HepG2 (cell line): ENCODE measurements around the gene OSBPL2. TPM values are rescaled to one million over a fixed set of nuclear protein-coding genes. Genes with fewer than 3 reads are reported as not detected.

Source experiments
- AHR ChIP-seq: IDR thresholded peaks from 2 replicates; pipeline ENCODE4 v1.6.1; 2018; ENCODE audit warnings: missing genetic modification reagents, missing compliant biosample characterization
- ARID4A ChIP-seq: sonication (generic); formaldehyde crosslinking; IDR thresholded peaks from 2 replicates; pipeline ENCODE4 v1.5.0; 2020; ENCODE audit warnings: mild to moderate bottlenecking, missing genetic modification reagents, borderline replicate concordance
- CEBPB ChIP-seq: IDR thresholded peaks from 2 replicates; pipeline ENCODE4 v1.6.1; 2011; ENCODE audit warnings: low read depth, low read length, improper control_type of control experiment, borderline replicate concordance
- CENPX ChIP-seq: sonication (generic); formaldehyde crosslinking; IDR thresholded peaks from 2 replicates; pipeline ENCODE4 v1.9.0; 2021; ENCODE audit warnings: mild to moderate bottlenecking, missing genetic modification reagents, moderate library complexity
- GFI1 ChIP-seq: sonication (generic); formaldehyde crosslinking; IDR thresholded peaks from 2 replicates; pipeline ENCODE4 v1.5.0; 2020; ENCODE audit warnings: missing genetic modification reagents, mild to moderate bottlenecking, borderline replicate concordance
- HDAC6 ChIP-seq: fragments of 200-600 bp; sonication (generic); IDR thresholded peaks from 2 replicates; pipeline ENCODE4 v1.7.0; 2017; ENCODE audit warnings: mild to moderate bottlenecking, antibody characterized with exemption, low read length, low read depth
- ISL2 ChIP-seq: sonication (generic); formaldehyde crosslinking; IDR thresholded peaks from 2 replicates; pipeline ENCODE4 v1.5.0; 2020; ENCODE audit warnings: missing genetic modification reagents
- JARID2 ChIP-seq: sonication (generic); formaldehyde crosslinking; IDR thresholded peaks from 2 replicates; pipeline ENCODE4 v1.8.1; 2023; ENCODE audit warnings: missing genetic modification reagents, inconsistent platforms; ENCODE audit not compliant: insufficient replicate concordance
- NR2F2 ChIP-seq: IDR thresholded peaks from 2 replicates; pipeline ENCODE4 v1.6.1; 2012; ENCODE audit warnings: low read depth, inconsistent platforms, borderline replicate concordance
- PHF20 ChIP-seq: sonication (generic); formaldehyde crosslinking; IDR thresholded peaks from 2 replicates; pipeline ENCODE4 v1.5.0; 2020; ENCODE audit warnings: mild to moderate bottlenecking, missing genetic modification reagents
- SPEN ChIP-seq: sonication (generic); formaldehyde crosslinking; IDR thresholded peaks from 2 replicates; pipeline ENCODE4 v1.5.1; 2020; ENCODE audit warnings: low read depth, mild to moderate bottlenecking, missing genetic modification reagents
- TERF1 ChIP-seq: sonication (generic); formaldehyde crosslinking; IDR thresholded peaks from 2 replicates; pipeline ENCODE4 v1.8.0; 2022; ENCODE audit warnings: mild to moderate bottlenecking, missing genetic modification reagents, moderate library complexity
- ZBTB7B ChIP-seq: sonication (generic); formaldehyde crosslinking; IDR thresholded peaks from 2 replicates; pipeline ENCODE4 v1.4.0; 2020; ENCODE audit warnings: missing genetic modification reagents
- ZFYVE20 ChIP-seq: sonication (generic); formaldehyde crosslinking; IDR thresholded peaks from 2 replicates; pipeline ENCODE4 v1.8.0; 2023; ENCODE audit warnings: low read depth, mild to moderate bottlenecking, moderate library complexity, missing genetic modification reagents, borderline replicate concordance
- ZNF333 ChIP-seq: sonication (generic); formaldehyde crosslinking; IDR thresholded peaks from 2 replicates; pipeline ENCODE4 v1.4.0; 2020; ENCODE audit warnings: mild to moderate bottlenecking, missing genetic modification reagents, borderline replicate concordance
- ZNF558 ChIP-seq: sonication (generic); formaldehyde crosslinking; IDR thresholded peaks from 2 replicates; pipeline ENCODE4 v1.9.0; 2022; ENCODE audit warnings: mild to moderate bottlenecking, missing genetic modification reagents, borderline replicate concordance
- ZNF7 ChIP-seq: IDR thresholded peaks from 2 replicates; pipeline ENCODE4 v1.6.1; 2016; ENCODE audit warnings: missing biosample characterization, missing genetic modification reagents
- polyA plus RNA-seq, 8 experiments: library from polyadenylated mRNA; depleted of rRNA in 3 of 8; stranded (reverse) in 7 of 8; unstranded in 1 of 8; fragments of >200 nt; fragmentation: Illumina TruSeq in 4 of 8; extraction: Trizol in 4 of 8; gene quantifications; 2 replicates each; pipeline versions ENCODE4 v1.2.1 to v1.2.3, GENCODE V29; 2011 to 2016; ENCODE audit warnings: low read depth in 4 of 8, missing spikeins in 1 of 8, mixed read lengths in 1 of 8; ENCODE audit not compliant: insufficient read depth in 1 of 8
- total RNA-seq, 5 experiments: library from RNA; depleted of rRNA; stranded (reverse); fragments of >200 nt; fragmentation: Illumina TruSeq; extraction: Trizol; gene quantifications; 2 replicates each; pipeline ENCODE4 v1.2.3, GENCODE V29; 2016; ENCODE audit warnings: low read depth in 1 of 5
- TF ChIP-seq, protein P1 (sequence below): sonication (generic); formaldehyde crosslinking; IDR thresholded peaks from 2 replicates; pipeline ENCODE4 v1.5.0; 2020; ENCODE audit warnings: mild to moderate bottlenecking, low read depth, missing genetic modification reagents, borderline replicate concordance
- TF ChIP-seq, protein P2 (sequence below): sonication (generic); formaldehyde crosslinking; IDR thresholded peaks from 2 replicates; pipeline ENCODE4 v1.5.0; 2020; ENCODE audit warnings: mild to moderate bottlenecking, missing genetic modification reagents

OSBPL2 gene
- total and polyA plus RNA-seq, 2 of the 13 experiments (the other 11 are each of a cell fraction or from before 2014, with no cell fraction given): 18.5 to 37.4 TPM

DNA sequence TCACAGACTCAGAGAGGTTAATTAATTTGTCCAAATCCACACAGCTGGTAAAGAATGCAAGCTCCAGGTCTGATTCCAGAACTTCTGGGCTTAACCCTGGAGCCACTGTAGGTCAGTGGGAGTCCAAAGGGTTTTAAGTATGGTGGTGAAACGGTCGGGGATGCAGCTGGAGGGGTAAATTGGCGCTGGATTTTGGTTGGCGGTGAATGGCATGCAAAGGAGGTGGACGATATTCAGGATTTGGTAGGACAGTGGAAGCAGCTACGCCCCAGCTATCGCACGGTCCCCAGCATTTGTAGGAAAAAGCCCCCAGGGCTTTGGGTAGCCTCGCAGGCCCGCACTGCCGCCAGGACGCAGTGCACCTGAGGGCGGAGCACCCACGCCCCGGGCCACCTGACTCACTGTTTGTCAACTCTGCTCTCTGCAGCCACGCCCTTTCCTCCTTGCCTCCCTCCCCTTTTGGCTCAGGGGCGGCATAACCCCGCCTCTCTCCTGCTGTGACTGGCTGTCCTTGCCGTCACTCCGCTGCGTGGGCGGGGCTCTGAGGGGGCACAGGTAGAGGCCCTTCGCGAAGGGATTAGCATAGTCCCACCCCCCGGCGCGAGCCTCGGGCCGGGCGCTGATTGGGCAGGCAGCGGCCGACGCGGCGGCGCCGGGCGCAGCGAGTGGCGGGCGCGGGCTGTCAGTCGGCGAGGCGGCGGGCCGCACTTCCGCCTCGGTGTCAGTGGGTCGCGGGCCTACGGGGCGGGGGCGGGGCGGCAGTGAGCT, at the start of gene OSBPL2 (continued):
- TF ChIP-seq NR2F2 (no peak; the same call in 1 of the 2 replicates), AHR (CRISPR knock-in tag) (0 out of 2 replicates have a peak, but pooled peaks have one; percentile 56), HDAC6 (no peak), ZNF7 (CRISPR knock-in tag) (no peak), PHF20 (CRISPR knock-in tag) (peak; percentile 10; the same call in 1 of the 2 replicates), CEBPB (peak; percentile 55; the same call in 1 of the 2 replicates), ISL2 (CRISPR knock-in tag) (no peak), ZFYVE20 (CRISPR knock-in tag) (no peak), GFI1 (CRISPR knock-in tag) (no peak), SPEN (CRISPR knock-in tag) (no peak), TERF1 (no peak), ZNF333 (no peak), CENPX (CRISPR knock-in tag) (no peak), ZNF558 (no peak), JARID2 (CRISPR knock-in tag) (no peak), ZBTB7B (CRISPR knock-in tag) (no peak), ARID4A (peak; percentile 95)
- TF ChIP-seq, protein P1, sequence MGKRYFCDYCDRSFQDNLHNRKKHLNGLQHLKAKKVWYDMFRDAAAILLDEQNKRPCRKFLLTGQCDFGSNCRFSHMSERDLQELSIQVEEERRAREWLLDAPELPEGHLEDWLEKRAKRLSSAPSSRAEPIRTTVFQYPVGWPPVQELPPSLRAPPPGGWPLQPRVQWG (CRISPR knock-in tag): no peak
- TF ChIP-seq, protein P2, sequence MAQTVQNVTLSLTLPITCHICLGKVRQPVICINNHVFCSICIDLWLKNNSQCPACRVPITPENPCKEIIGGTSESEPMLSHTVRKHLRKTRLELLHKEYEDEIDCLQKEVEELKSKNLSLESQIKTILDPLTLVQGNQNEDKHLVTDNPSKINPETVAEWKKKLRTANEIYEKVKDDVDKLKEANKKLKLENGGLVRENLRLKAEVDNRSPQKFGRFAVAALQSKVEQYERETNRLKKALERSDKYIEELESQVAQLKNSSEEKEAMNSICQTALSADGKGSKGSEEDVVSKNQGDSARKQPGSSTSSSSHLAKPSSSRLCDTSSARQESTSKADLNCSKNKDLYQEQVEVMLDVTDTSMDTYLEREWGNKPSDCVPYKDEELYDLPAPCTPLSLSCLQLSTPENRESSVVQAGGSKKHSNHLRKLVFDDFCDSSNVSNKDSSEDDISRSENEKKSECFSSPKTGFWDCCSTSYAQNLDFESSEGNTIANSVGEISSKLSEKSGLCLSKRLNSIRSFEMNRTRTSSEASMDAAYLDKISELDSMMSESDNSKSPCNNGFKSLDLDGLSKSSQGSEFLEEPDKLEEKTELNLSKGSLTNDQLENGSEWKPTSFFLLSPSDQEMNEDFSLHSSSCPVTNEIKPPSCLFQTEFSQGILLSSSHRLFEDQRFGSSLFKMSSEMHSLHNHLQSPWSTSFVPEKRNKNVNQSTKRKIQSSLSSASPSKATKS: no peak
